CD4-positive, alpha-beta T cell treated with Interleukin-6 for 4 hours (primary cell): ENCODE measurements around the gene HEATR5A.
"Not testable (repeated sequence)": the region's sequence is repeated elsewhere in the genome, so short reads cannot be mapped to it uniquely, and the experiment has no call there.

Experiments
- DNase-seq: peaks from one replicate; pipeline ENCODE4 v3.0.0-alpha.2; 2020; ENCODE audit warnings: mixed read lengths

HEATR5A gene

GRCh38 chr14:31387091-31387490, 33.3 kb downstream of the HEATR5A start:
- DNase-seq = no peak

- DNase-seq = no peak
Measured at GRCh38 chr14:31386271-31386670, 34.1 kb downstream of the HEATR5A start.

DNA sequence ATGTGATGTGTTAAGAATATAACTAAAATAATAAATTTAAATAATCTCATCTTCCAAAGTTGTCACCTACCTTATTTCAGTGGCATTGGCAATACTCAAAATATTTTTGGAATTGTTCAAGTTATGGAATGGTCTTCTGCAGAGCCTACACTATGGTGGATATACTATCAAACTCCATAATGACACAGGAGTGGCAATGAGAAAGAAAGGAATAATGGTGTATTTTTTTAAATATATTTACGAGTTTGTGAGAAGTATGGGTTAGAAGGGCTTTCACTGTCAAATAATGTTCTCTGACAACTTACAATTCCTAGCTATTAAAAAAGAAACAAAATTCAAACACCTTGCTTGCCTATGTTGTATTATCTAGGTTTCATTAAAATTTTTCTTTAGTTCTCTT, 38.1 kb downstream of the HEATR5A start:
- no peak for DNase-seq

DNA sequence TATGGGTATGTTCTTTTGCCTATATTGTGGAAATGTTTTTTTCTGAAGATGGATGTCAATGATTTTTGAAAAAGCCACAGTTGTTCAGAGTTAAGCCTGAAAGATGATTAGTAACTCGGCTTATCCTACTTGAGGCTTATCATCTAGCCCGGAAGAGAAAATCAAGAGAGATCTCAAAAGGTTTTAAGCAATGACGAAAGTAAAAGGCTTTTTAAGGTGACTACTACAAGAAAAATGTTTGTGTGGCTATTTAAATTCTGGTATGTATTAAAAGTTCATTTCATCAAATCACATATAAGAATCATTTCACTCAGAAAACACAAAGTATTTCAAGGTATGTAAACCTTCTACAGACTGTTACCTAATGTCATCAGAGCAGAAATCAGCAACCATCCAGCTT, 40.2 kb downstream of the HEATR5A start:
- no peak for DNase-seq

GRCh38 chr14:31379125-31379947, 41.0 kb downstream of the HEATR5A start:
- not testable (repeated sequence) for DNase-seq

- DNase-seq = no peak
Measured at GRCh38 chr14:31377433-31377832, 42.9 kb downstream of the HEATR5A start.

GRCh38 chr14:31371646-31372045, 48.7 kb downstream of the HEATR5A start:
- DNase-seq = no peak

GRCh38 chr14:31363331-31364073, 56.8 kb downstream of the HEATR5A start:
- no peak for DNase-seq

DNA sequence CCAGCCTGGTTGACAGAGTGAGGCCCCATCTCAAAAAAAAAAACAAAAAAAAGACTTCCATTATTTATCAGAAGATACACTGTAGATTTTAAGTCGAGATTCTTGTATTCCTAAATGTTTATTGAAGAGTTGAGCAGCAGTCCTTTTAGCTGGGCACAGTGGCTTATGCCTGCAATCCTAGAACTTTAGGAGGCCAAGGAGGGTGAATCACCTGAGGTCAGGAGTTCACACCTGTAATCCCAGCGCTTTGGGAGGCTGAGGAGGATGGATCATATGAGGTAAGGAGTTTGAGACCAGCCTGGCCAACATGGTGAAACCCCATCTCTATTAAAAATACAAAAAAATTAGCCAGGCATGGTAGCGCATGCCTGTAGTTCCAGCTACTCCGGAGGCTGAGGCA, 57.6 kb downstream of the HEATR5A start:
- DNase-seq = no peak

GRCh38 chr14:31361761-31362160, 58.6 kb downstream of the HEATR5A start:
- not testable (repeated sequence) for DNase-seq

DNA sequence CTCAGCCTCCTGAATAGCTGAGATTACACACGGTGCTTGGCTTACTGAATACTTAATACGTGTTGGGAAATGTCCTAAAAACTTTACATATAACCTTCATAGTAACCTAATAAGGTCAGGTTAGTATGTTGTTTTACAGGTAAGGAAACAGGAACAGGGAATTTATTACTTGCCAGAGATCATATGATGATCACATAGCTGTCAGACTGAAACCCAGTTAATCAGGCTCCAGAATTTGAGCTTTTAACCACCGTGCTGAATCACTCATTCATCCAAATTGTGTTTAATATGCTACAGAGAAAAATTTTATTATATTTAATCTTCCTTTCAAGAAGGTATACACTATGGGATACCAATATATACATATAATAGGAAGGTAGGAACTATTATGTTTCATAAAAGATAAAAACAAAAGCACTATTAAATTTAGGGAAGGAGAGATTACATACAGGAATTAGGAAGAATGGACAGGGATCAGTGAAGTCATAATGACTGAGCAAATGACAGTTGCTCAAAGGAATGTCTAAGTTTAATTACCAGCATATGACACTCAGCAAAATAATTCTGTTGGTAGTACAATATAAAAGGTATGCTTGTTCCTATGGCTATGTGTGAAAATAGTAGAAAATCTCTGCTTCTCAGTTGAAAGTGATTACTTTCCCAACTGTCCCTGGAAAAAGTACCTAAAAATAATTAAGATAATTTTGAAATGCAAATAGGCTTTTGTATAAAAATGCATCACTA, 59.3 kb downstream of the HEATR5A start:
- DNase-seq = no peak

DNA sequence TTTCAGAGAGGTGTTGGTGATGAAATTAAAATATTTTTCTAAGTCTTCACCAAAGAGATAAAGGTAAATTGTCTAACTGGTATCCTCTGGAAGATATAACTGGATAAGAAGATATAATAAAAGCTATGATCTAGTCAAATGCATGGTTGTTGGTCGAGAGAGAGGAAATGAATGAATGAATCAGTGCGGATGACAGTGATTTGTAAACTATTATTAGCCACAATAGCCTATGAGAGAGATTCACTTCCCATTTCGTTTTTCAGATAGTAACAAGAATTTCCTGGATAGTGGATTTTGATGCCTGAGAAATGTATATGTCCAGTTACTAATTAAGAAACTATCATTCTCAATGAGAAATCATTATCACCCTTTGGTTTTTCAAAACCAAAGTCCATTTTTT, 63.1 kb downstream of the HEATR5A start:
- no peak for DNase-seq

GRCh38 chr14:31346097-31346496, 74.3 kb downstream of the HEATR5A start:
- DNase-seq = no peak

DNA sequence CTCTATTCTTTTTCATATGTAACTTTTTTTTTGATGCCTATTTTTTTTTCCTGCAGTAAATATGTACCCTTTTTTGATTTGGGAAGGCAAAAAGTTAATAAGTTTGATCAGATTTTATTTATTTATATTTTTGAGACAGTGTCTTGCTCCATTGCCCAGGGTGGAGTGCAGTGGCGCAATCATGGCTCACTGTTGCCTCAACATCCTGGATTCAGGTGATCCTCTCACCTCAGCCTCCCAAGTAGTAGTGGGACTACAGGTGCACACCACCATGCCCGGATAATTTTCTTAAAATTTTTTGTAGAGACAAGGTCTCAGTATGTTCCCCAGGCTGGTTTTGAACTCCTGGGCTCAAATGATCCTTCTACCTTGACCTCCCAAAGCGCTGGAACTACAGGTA, 79.1 kb downstream of the HEATR5A start:
- DNase-seq = no peak

DNA sequence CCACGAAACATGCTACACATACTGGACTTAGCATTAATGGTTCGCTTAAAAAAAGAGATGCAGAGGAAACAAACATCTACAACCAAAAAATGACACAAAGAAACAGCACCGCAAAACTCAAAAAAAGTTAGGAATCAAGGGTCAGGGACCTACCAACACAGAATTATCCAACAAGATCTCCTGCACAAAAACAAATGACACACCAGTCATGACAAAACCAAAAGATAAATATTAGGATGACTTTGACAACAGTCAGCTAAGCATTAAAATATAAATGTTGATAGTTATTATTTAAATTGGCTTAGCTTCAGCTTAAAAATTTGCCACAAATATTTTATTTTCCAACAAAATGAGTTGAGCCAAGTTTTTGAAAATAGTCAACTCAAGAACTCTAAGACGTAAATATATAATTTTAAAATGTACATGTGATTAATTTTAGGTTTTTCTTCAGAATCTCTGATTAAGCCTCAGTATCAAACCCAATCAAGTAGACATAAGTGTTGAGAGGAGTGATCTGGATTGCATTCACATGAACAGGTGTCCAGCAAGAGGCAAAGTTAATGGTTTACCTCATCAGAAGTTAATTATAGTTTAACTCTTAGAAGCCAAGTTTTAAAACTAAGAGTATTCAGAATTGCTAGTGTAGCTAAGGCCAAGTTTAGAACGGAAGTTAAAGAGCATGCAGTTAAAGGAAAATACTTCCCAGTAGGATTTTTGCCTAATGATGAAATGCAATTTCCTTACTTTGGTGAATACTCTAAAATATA, 79.9 kb downstream of the HEATR5A start:
- DNase-seq = no peak

DNA sequence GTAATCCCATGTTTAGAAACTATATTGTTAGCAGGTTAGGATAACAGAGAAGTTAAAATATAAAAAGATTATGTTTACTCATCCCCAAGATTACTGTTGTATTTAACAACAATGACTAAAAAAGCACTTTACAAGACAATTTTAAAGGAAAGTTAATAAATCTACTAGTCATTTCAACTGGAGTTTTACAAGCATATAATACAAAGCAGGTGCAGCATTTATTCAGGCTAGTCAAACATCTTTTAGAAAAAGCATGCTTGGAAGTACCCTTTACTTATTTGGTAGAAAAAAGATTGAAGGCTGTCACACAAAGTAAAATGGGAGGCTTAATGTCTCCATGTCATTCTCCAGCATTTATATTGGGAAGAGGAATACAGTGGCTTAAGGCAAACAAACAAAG, 80.6 kb downstream of the HEATR5A start:
- no peak for DNase-seq

- no peak for DNase-seq
Measured at GRCh38 chr14:31337331-31337730, 83.0 kb downstream of the HEATR5A start.

DNA sequence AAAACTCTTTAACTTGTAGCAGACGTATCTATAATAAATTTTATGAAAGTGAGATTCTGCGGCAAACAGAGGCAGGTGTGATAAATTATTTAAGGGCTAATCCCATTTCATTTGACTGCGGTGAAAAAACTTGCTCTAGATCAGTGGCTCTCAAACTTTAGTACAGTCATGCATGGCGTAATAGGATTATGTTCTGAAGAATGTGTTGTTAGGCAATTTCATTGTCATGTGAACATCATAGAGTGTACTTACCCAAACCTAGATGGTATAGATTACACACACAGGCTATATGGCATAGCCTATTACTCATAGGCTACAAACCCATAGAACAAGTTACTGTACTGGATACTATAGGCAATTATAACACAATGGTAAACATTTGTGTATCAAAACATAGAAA, 83.7 kb downstream of the HEATR5A start:
- no peak for DNase-seq

- DNase-seq = not testable (repeated sequence)
Measured at GRCh38 chr14:31331395-31331794, 89.0 kb downstream of the HEATR5A start.

DNA sequence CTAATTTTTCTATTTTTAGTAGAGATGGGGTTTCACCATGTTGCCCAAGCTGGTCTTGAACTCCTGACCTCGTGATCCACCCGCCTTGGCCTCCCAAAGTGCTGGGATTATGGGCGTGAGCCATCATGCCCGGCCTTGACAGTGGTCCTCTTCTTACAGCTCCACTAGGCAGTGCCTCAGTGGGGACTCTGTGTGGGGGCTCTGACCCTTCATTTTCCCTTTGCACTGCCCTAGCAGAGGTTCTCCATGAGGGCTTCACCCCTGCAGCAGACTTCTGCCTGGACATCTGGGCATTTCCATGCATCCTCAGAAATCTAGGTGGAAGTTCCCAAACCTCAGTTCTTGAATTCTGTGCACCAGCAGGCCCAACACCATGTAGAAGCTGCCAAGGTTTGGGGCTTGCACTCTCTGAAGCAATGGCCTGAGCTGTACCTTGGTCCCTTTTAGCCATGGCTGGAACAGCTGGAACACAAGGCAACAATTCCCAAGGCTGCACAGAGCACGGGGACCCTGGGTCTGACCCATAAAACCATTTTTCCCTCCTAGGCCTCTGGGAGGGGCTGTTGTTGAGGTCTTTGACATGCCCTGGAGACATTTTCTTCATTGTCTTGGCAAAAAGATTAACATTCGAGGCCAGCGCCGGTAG, 90.4 kb downstream of the HEATR5A start:
- not testable (repeated sequence) for DNase-seq

GRCh38 chr14:31326111-31326510, 94.2 kb downstream of the HEATR5A start:
- DNase-seq = peak; percentile 32

GRCh38 chr14:31323419-31323818, 96.9 kb downstream of the HEATR5A start:
- DNase-seq = no peak
